Trophoblast cell (in vitro differentiated cells and primary cell): ENCODE measurements around the gene SCAF1.

Experiments
- DNase-seq, 2 donors: peaks; one replicate each; pipeline ENCODE4 v3.0.0-alpha.2; 2016
- H2AFZ ChIP-seq: 2 replicates; pipeline ENCODE4 v1.6.1; 2013; ENCODE audit warnings: low read length, moderate library complexity, mild to moderate bottlenecking; ENCODE audit not compliant: insufficient read depth, poor library complexity
- H2AK5ac ChIP-seq: 2 replicates; pipeline ENCODE4 v1.6.1; 2013; ENCODE audit warnings: mild to moderate bottlenecking, low read length
- H2BK120ac ChIP-seq: 2 replicates; pipeline ENCODE4 v1.6.1; 2013; ENCODE audit warnings: low read length, mild to moderate bottlenecking, moderate library complexity; ENCODE audit not compliant: insufficient read depth, poor library complexity
- H2BK12ac ChIP-seq: 2 replicates; pipeline ENCODE4 v1.6.1; 2013; ENCODE audit warnings: mild to moderate bottlenecking, low read length, moderate library complexity
- H2BK5ac ChIP-seq: 2 replicates; pipeline ENCODE4 v1.6.1; 2013; ENCODE audit warnings: low read length, low read depth, moderate library complexity, mild to moderate bottlenecking; ENCODE audit not compliant: poor library complexity
- H3K14ac ChIP-seq: 2 replicates; pipeline ENCODE4 v1.6.1; 2013; ENCODE audit warnings: mild to moderate bottlenecking, low read length
- H3K18ac ChIP-seq: 2 replicates; pipeline ENCODE4 v1.6.1; 2013; ENCODE audit warnings: mild to moderate bottlenecking, low read length
- H3K23ac ChIP-seq: 2 replicates; pipeline ENCODE4 v1.6.1; 2013; ENCODE audit warnings: low read length
- H3K27ac ChIP-seq: 2 replicates; pipeline ENCODE4 v1.5.1; 2013; ENCODE audit warnings: low read depth, mild to moderate bottlenecking, inconsistent platforms, low read length, moderate library complexity
- H3K27me3 ChIP-seq: 2 replicates; pipeline ENCODE4 v1.6.1; 2013; ENCODE audit warnings: inconsistent platforms, mild to moderate bottlenecking, low read length, moderate library complexity; ENCODE audit not compliant: insufficient read depth
- H3K36me3 ChIP-seq, 2 experiments: 1 replicate in 1 of 2; 2 replicates in 1 of 2; pipeline ENCODE4 v1.6.1; 2013; ENCODE audit warnings: low read length in 2 of 2, mild to moderate bottlenecking in 2 of 2, moderate library complexity in 1 of 2; ENCODE audit not compliant: insufficient read depth in 2 of 2, control insufficient read depth in 1 of 2
- H3K4ac ChIP-seq: 2 replicates; pipeline ENCODE4 v1.6.1; 2013; ENCODE audit warnings: low read depth, mild to moderate bottlenecking, low read length, moderate library complexity
- H3K4me1 ChIP-seq, 2 experiments: 1 replicate in 1 of 2; 2 replicates in 1 of 2; pipeline ENCODE4 v1.6.1; 2013; ENCODE audit warnings: low read length in 2 of 2, mild to moderate bottlenecking in 2 of 2, moderate library complexity in 1 of 2; ENCODE audit not compliant: insufficient read depth in 2 of 2, control insufficient read depth in 1 of 2
- H3K4me2 ChIP-seq: 2 replicates; pipeline ENCODE4 v1.6.1; 2013; ENCODE audit warnings: inconsistent platforms, mild to moderate bottlenecking, low read length, moderate library complexity
- H3K4me3 ChIP-seq: 2 replicates; pipeline ENCODE4 v1.5.1; 2013; ENCODE audit warnings: mild to moderate bottlenecking, low read depth, low read length, inconsistent platforms
- H3K79me1 ChIP-seq: one replicate; pipeline ENCODE4 v1.6.1; 2013; ENCODE audit warnings: low read length
- H3K79me2 ChIP-seq: 2 replicates; pipeline ENCODE4 v1.6.1; 2013; ENCODE audit warnings: low read length, mild to moderate bottlenecking; ENCODE audit not compliant: control insufficient read depth, insufficient read depth, poor library complexity
- H3K9ac ChIP-seq: 2 replicates; pipeline ENCODE4 v1.6.1; 2013; ENCODE audit warnings: mild to moderate bottlenecking, low read length
- H3K9me3 ChIP-seq: 2 replicates; pipeline ENCODE4 v1.6.1; 2013; ENCODE audit warnings: low read depth, mild to moderate bottlenecking, control low read depth, inconsistent platforms, low read length; ENCODE audit not compliant: insufficient read depth
- H4K12ac ChIP-seq: 2 replicates; pipeline ENCODE4 v1.6.1; 2013; ENCODE audit warnings: low read depth, mild to moderate bottlenecking, low read length, moderate library complexity
- H4K8ac ChIP-seq: 2 replicates; pipeline ENCODE4 v1.6.1; 2013; ENCODE audit warnings: low read depth, mild to moderate bottlenecking, low read length, moderate library complexity
- H4K91ac ChIP-seq: one replicate; pipeline ENCODE4 v1.6.1; 2013; ENCODE audit warnings: low read depth, mild to moderate bottlenecking, low read length, moderate library complexity
- WGBS: extraction: QIAGEN DNeasy Blood & Tissue Kit; methylation state at CpG from one replicate; pipeline ENCODE4 v1.1.7; 2013; ENCODE audit warnings: missing lambda C conversion rate; ENCODE audit not compliant: insufficient read length, insufficient coverage; ENCODE audit errors: extremely low coverage; 5-methylcytosine and 5-hydroxymethylcytosine counted together

SCAF1 gene

DNA sequence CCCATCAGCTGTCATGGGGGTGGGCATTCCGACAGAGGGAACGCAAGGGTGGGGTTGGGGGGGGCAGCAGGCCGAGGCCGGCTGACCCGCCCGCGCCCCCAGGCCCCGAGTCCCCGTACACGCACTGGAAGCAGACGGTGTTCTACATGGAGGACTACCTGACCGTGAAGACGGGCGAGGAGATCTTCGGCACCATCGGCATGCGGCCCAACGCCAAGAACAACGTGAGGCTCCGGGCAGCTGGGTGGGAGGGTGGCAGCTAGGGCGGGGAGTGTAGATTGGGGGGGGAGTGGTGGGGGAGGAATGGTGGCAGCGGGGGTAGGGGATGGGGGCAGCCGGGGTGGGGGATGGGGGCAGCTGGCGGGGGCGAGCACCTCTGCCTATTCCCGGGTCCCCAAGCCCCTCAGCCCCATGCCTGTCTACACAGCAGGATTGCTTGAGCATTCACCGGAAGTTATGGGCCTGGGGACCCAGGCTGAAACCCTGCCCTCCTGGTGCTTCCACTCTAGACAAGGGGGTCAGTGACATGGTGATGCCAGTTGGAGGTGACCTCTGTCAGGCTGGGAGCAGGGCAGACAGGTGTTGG lies 44.6 kb downstream of the SCAF1 start:
- Histone ChIP-seq H3K14ac (no peak overlapping the region), H2AFZ (no peak overlapping the region), H4K91ac (no peak overlapping the region), H3K79me2 (no peaks in the 10 kb centered on the region), H2AK5ac (no peak overlapping the region), H3K9ac (no peak overlapping the region), H3K9me3 (peaks cover 2% of the 10 kb centered on the region), H3K4me2 (no peak overlapping the region), H3K4ac (no peak overlapping the region), H4K12ac (no peak overlapping the region), H3K36me3 (peaks cover 64 to 65% of the 10 kb centered on the region in 2 experiments), H3K23ac (no peak overlapping the region), H2BK12ac (no peak overlapping the region), H3K4me3 (no peak overlapping the region), H2BK5ac (no peak overlapping the region), H4K8ac (no peak overlapping the region), H3K4me1 (peaks cover 12 to 19% of the 10 kb centered on the region in 2 experiments), H3K27ac (no peak overlapping the region), H3K79me1 (peaks cover 3% of the 10 kb centered on the region), H3K27me3 (no peaks in the 10 kb centered on the region), H3K18ac (no peak overlapping the region), H2BK120ac (no peak overlapping the region)
- no peak for DNase-seq
- no CpG with 5 or more reads among the region's 27 CpGs for WGBS

DNA sequence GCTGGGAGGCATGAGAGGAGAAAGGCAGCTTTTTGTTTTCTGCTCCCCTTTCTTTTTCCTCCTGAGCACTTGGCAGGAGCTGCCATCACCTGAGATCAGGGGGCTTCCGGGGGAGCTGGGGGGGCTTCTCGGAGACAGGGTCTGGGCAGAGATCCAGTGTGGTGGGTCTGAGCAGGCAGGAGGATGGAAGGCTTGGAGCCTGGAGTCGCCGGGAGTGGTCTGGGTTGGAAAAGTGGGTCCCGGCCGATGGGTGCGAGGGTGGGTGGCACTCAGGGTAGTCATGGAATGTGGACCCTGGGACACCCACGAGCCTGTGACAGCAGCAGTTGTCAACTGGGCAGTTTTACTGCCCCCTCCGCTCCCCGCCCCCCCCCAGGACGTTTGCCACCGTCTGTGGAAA lies 45.1 kb downstream of the SCAF1 start:
- Histone ChIP-seq H2BK12ac (no peak overlapping the region), H2AFZ (no peak overlapping the region), H3K14ac (no peak overlapping the region), H3K27ac (no peak overlapping the region), H3K9me3 (no peaks in the 10 kb centered on the region), H4K8ac (no peak overlapping the region), H2BK5ac (no peak overlapping the region), H3K79me1 (peaks cover 3% of the 10 kb centered on the region), H4K12ac (no peak overlapping the region), H3K4me1 (peaks cover 12 to 20% of the 10 kb centered on the region in 2 experiments), H3K27me3 (no peaks in the 10 kb centered on the region), H3K4me2 (no peak overlapping the region), H3K23ac (no peak overlapping the region), H4K91ac (no peak overlapping the region), H3K18ac (no peak overlapping the region), H3K79me2 (no peaks in the 10 kb centered on the region), H2BK120ac (no peak overlapping the region), H2AK5ac (no peak overlapping the region), H3K36me3 (peaks cover 59% of the 10 kb centered on the region in 2 experiments), H3K9ac (no peak overlapping the region), H3K4ac (no peak overlapping the region), H3K4me3 (no peak overlapping the region)
- no peak for DNase-seq
- WGBS: no CpG with 5 or more reads among the region's 12 CpGs

DNA sequence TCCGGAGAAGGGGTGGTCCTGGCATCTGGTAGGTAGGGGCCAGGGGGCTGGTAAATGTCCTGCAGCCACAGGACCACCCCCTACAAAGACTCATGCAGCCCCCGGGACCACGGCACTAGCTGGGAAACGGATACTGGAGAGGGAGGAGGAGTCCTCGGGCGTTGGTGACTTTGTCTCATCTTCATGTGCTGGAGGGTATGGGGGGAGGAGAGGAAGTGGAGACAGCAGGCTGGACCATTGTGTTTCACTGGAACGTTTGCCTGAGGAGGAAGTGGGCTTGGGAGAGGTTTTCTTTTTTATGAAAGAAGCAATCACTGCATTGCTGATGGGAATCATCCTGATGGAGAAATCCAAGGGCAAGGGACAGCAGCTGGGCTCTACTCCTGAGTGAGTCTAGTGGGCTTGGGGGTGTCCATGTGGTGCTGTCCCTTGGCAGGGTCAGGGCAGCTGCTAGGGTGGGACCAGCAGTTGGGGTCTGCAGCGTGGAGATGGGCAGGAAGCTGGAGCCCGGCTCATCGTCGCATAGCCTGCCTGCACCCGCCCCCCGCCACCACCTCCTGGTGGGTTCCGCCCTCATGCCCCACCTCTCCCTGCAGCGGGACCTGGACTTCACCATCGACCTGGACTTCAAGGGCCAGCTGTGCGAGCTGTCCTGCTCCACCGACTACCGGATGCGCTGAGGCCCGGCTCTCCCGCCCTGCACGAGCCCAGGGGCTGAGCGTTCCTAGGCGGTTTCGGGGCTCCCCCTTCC lies 45.7 kb downstream of the SCAF1 start:
- no peak overlapping the region for H3K4me3 ChIP-seq
- H3K23ac ChIP-seq: no peak overlapping the region
- H4K12ac ChIP-seq: no peak overlapping the region
- H4K91ac ChIP-seq: no peak overlapping the region
- no peak overlapping the region for H3K18ac ChIP-seq
- H3K9me3 ChIP-seq: no peaks in the 10 kb centered on the region
- no peak overlapping the region for H3K27ac ChIP-seq
- H3K4ac ChIP-seq: no peak overlapping the region
- DNase-seq: no peak
- H3K79me1 ChIP-seq: peaks cover 3% of the 10 kb centered on the region
- H4K8ac ChIP-seq: no peak overlapping the region
- no peak overlapping the region for H3K4me2 ChIP-seq
- no peak overlapping the region for H2AFZ ChIP-seq
- no peaks in the 10 kb centered on the region for H3K27me3 ChIP-seq
- peaks cover 12 to 20% of the 10 kb centered on the region in 2 experiments for H3K4me1 ChIP-seq
- H2AK5ac ChIP-seq: no peak overlapping the region
- WGBS: no CpG with 5 or more reads among the region's 26 CpGs
- H3K14ac ChIP-seq: no peak overlapping the region
- no peak overlapping the region for H2BK12ac ChIP-seq
- H3K9ac ChIP-seq: no peak overlapping the region
- no peaks in the 10 kb centered on the region for H3K79me2 ChIP-seq
- no peak overlapping the region for H2BK5ac ChIP-seq
- peaks cover 54% of the 10 kb centered on the region in 2 experiments for H3K36me3 ChIP-seq
- H2BK120ac ChIP-seq: no peak overlapping the region

DNA sequence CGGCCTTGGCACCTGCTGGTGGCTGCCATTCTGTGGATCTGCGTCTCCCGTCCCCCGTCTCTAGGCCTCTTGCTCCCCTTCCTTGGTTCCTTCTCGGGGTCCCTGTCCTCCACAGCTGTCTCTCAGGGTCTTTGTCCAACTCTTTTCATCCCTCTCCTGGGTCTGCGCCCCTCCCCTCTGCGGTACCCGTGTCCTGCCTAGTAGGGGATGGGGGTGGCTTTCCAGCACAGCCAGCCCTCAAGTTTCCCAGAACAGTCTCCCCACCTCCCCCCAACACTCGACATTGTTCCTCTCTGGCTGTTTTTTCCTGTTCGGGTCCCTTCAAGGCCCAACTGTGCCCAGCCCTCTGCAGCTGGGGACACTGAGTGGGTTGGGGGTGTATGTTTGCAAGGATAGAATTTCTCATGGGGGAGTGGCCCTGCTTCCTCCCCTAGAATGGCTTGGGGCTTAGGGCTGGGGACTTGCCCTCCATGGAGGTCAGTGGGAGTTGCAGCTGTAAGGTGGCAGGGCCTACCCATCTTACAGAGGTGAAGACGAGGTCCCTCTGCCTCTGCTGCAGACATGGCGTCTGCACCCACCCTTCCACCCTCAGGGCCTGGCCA lies 46.6 kb downstream of the SCAF1 start:
- no peak overlapping the region for H3K18ac ChIP-seq
- no peak for DNase-seq
- H2AK5ac ChIP-seq: no peak overlapping the region
- H3K4me1 ChIP-seq: peaks cover 12 to 20% of the 10 kb centered on the region in 2 experiments
- no peak overlapping the region for H4K8ac ChIP-seq
- no peak overlapping the region for H3K9ac ChIP-seq
- no peak overlapping the region for H3K14ac ChIP-seq
- no peak overlapping the region for H2BK5ac ChIP-seq
- H3K4me3 ChIP-seq: no peak overlapping the region
- no peak overlapping the region for H3K4ac ChIP-seq
- no peak overlapping the region for H2AFZ ChIP-seq
- peaks cover 49% of the 10 kb centered on the region in 2 experiments for H3K36me3 ChIP-seq
- H3K27me3 ChIP-seq: no peaks in the 10 kb centered on the region
- H4K91ac ChIP-seq: no peak overlapping the region
- WGBS: no CpG with 5 or more reads among the region's 12 CpGs
- no peaks in the 10 kb centered on the region for H3K79me2 ChIP-seq
- H3K9me3 ChIP-seq: no peaks in the 10 kb centered on the region
- peaks cover 3% of the 10 kb centered on the region for H3K79me1 ChIP-seq
- no peak overlapping the region for H3K27ac ChIP-seq
- no peak overlapping the region for H2BK120ac ChIP-seq
- no peak overlapping the region for H3K23ac ChIP-seq
- no peak overlapping the region for H2BK12ac ChIP-seq
- H4K12ac ChIP-seq: no peak overlapping the region
- no peak overlapping the region for H3K4me2 ChIP-seq
